AG09309 (cell line): ENCODE measurements around the gene NEK9.
"Not testable (repeated sequence)": the region's sequence is repeated elsewhere in the genome, so short reads cannot be mapped to it uniquely, and the experiment has no call there.

ENCODE experiments used
- DNase-seq: peaks from one replicate; pipeline ENCODE4 v3.0.0-alpha.2; 2010; ENCODE audit warnings: low read depth
- H3K4me3 ChIP-seq: 2 replicates; pipeline ENCODE4 v1.5.1; 2011; ENCODE audit warnings: mild to moderate bottlenecking, low read depth, low read length, moderate library complexity; ENCODE audit not compliant: control insufficient read depth
- TF ChIP-seq, protein P1 (sequence below): IDR thresholded peaks from 2 replicates; pipeline ENCODE4 v1.5.1; 2011; ENCODE audit warnings: mild to moderate bottlenecking, low read depth, low read length, inconsistent platforms; ENCODE audit not compliant: insufficient read depth, control insufficient read depth; ENCODE audit errors: missing control alignments

NEK9 gene

DNA sequence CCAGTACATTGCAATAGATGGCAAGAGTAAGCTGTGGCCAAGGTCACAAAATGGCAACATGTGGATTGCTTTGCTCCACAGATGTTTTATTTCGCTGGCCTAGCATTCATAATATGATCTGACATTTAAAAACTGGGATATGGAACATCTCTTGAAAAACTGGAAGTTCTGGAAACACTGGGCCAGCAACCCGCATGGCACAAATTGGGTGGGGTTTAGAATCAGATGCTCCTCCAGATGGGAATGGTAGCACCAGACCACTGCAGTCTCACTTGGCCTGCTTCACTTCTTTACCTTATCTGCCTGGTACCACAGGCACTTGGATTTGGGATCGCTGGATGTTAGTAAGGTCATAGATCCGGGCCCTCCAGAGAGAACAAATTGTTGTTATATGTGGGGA lies 47.3 kb downstream of the NEK9 start:
- no peak overlapping the region for H3K4me3 ChIP-seq
- no peak for DNase-seq
- TF ChIP-seq, protein P1, sequence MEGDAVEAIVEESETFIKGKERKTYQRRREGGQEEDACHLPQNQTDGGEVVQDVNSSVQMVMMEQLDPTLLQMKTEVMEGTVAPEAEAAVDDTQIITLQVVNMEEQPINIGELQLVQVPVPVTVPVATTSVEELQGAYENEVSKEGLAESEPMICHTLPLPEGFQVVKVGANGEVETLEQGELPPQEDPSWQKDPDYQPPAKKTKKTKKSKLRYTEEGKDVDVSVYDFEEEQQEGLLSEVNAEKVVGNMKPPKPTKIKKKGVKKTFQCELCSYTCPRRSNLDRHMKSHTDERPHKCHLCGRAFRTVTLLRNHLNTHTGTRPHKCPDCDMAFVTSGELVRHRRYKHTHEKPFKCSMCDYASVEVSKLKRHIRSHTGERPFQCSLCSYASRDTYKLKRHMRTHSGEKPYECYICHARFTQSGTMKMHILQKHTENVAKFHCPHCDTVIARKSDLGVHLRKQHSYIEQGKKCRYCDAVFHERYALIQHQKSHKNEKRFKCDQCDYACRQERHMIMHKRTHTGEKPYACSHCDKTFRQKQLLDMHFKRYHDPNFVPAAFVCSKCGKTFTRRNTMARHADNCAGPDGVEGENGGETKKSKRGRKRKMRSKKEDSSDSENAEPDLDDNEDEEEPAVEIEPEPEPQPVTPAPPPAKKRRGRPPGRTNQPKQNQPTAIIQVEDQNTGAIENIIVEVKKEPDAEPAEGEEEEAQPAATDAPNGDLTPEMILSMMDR = no peak

DNA sequence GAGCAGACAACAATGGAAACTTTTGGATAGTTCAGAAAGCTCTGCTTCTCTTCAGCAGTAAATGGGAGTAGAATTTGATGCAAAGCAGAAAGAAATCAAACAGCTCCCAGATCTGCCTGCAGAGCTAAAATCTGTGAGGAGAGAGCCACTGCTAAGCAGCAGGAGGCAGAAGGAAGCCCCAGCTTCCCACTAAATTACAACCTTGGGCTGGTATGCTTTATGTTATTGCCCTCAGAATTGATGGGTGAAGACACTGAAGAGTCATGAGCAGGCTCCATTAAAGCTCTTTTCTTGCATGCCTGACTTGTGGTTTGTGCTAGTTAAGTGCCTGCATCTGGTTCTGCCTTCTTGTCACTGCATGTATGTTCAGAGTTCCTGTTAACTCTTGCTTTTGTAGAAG lies 49.1 kb downstream of the NEK9 start:
- H3K4me3 ChIP-seq = no peak overlapping the region
- TF ChIP-seq, protein P1 = no peak
- DNase-seq = no peak

DNA sequence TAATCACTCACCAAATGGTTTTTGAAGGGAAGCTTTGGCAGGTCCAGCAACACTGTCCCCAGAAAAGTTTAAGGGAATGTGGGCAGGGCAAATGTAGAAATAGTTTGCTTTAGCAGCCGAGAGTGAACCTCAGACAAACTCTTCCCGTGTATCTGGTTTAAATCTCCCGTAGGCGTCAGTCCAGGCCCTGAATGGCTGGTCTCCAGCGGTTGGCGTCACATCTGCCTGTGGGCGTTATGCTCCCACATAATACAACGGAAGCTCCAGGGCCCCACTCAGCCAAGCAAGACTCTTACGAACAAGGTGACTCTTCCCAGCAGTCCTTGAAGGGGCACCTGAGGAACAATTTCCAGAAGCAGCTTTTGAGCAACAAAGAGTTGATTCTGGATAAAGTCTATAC lies 56.5 kb downstream of the NEK9 start:
- TF ChIP-seq, protein P1 = no peak
- H3K4me3 ChIP-seq = no peak overlapping the region
- DNase-seq = no peak

DNA sequence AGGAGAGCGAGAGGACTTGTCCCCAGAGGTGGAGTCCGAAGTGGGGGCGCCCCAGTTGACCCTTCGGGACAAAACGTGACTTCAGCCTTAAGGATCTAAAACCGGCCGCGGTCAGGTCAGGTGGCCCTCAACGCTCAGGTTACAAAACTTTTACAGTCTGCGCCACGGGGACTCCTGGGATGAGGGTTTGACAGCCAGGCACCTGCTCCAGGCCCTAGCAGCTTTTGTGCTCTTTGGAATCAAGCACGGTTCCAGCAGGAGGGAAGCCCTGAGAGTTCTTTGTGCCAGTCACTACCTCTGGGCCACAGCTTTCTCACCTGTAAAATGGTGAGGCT lies 57.1 kb downstream of the NEK9 start:
- no peak for DNase-seq
- peak overlapping the region; percentile 63 for H3K4me3 ChIP-seq
- TF ChIP-seq, protein P1 = no peak

DNA sequence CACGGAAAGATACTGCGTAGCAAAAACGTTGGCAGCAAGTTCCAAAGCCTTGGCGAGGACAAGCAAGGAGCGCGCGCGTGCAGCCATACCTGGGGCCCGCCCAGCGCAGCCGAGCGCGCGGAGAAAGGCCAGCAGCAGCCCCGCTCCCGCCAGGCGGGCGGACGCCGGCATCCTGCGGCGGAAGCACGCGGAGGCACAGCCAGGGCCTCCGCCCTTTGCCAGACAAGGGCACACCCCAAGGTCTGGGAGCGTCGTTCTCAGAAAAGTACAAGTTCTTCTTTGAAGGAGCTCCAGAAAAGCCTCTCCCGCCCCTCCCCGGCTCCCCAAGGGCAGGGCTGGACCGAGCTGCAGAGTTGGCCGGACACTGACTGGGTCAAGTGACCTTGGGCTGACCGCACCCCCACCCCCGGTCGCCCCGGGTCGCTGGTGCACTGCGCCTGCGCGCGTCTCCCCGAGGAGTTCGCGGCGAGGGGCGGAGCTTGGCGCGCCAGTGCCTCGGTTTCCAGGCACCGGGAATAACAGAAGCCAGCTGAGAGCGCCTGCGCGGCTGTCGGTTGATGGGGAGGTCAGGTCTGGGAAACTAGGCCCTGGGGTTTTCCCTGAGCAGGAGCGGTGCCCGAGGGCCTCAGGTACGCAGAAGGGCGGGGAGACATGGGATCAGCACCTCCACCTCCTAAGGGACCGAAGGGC lies 57.6 kb downstream of the NEK9 start, which contains the start of gene ZC2HC1C:
TSS of gene ZC2HC1C (plus strand) at position 521 of the 690 bp plus-strand sequence. CDS start 933 bp downstream, outside the sequence.
- H3K4me3 ChIP-seq = peak within 1 kb of the TSS; percentile 63
- TF ChIP-seq, protein P1 = no peak
- DNase-seq = no peak

DNA sequence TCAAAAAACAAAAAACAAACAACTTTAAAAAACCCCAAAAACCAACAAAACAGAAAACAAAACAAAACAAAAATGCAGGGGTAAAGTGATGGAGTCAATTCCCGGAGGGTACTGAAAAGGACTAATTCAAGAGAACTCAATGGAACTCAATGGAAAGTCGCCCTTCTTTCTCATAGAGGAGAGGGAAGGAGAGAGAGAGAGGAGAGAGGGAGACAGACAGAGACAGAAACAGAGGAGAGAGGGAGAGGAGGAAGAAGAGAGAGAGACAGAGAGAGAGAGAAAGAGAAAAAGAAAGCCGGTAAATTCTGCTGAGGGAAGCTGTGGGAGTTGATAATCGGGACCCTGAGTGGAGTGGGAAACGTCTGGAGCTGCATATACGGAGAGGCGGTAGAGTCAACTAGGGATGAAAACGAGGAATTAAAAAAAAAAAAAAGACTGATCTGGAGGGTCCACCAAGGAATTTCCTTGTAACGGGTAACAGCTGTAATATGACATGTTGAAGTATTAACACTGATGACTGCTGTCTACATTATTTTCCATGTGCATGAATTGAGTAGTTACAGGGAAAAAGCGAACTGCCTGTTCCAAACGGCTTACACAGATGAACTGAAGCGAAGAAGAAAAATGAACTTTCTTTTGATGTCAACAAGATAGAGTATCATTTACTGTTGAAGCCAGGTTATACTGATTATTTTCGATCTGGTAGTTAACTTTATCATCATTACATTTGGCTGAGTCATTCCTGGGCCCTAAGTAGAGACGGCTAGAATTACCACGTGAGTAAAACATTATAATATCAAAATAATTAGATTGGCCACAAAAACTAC lies 58.3 kb downstream of the NEK9 start:
- peak overlapping the region; percentile 63 for H3K4me3 ChIP-seq
- TF ChIP-seq, protein P1 = no peak
- no peak for DNase-seq

DNA sequence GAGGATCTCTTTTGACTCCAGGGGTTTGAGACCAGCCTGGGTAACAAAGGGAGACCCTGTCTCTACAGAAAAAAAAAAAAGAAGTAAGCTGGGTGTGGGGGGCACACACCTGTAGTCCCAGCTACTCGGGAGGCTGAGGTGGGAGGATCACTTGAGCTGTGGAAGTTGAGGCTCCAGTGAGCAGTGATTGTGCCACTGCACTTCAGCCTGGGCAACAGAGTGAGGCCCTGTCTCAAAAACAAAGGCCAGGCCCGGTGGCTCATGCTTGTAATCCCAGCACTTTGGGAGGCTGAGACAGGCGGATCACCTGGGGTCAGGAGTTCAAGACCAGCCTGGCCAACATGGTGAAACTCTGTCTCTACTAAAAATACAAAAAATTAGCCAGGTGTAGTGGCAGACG lies 59.1 kb downstream of the NEK9 start:
- DNase-seq, H3K4me3 ChIP-seq: not testable (repeated sequence)
